Prostate gland (tissue), 2 donors: ENCODE data around the gene MYO1G.

Source experiments
- CTCF ChIP-seq, 4 experiments: fragments of 200-600 bp in 2 of 4; fragments of 450-650 bp in 2 of 4; sonication (generic) in 2 of 4; IDR thresholded peaks; 1 replicate in 3 of 4; 2 replicates in 1 of 4; pipeline ENCODE4 v1.5.1; 2016 to 2019; ENCODE audit warnings: antibody characterized with exemption in 4 of 4, mild to moderate bottlenecking in 2 of 4, moderate library complexity in 2 of 4
- POLR2AphosphoS5 ChIP-seq: sonication (generic); formaldehyde crosslinking; IDR thresholded peaks from one replicate; pipeline ENCODE4 v1.6.1; 2017; ENCODE audit warnings: antibody characterized with exemption

- TF ChIP-seq CTCF (IDR thresholded peaks at IDR 0.05) (no peak), POLR2AphosphoS5 (no peak)
Observed at GRCh38 chr7:44917465-44917864, 61.4 kb downstream of the MYO1G start.
